HuH-7 (cell line): Measurements from ENCODE around the gene BNC2.

Experiments used
- DNase-seq: peaks from one replicate; pipeline ENCODE4 v3.0.0; 2011; ENCODE audit warnings: low spot score

The BNC2 gene

DNA sequence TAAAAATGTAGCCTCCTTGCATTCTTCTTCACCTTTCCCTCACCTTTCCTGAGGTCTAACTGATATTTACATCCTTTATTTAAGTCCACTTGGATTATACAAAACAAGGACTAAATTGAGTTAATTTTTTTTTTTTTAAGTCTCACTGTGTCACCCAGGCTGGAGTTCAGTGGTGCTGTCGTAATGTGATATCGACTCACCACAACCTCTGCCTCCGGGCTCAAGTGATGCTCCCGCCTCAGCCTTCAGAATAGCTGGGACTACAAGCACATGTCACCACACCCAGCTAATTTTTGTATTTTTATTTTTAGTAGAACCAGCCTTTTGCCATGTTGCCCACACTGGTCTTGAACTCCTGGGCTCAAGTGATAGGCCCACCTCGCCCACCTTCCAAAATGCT lies 195.3 kb downstream of the BNC2 start:
- no peak for DNase-seq

DNA sequence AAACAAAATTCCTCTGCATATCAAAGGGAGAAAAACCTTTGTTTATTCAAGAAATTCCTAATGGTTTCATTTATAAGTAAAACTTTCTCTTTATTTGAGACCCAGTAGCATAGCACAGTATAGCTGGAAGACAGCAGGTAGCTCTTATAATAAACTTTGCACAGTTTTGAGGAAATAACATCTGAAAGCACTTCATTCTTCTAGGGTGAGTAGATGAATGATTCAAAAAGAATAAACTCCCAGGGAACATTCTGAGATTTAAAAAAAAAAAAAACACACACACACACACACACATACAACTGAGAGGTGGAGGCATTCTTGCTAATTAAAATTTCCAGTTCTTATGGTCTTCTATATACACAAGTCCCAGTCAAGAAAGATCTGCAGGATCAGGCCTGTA lies 197.3 kb downstream of the BNC2 start:
- DNase-seq, result no peak

DNA sequence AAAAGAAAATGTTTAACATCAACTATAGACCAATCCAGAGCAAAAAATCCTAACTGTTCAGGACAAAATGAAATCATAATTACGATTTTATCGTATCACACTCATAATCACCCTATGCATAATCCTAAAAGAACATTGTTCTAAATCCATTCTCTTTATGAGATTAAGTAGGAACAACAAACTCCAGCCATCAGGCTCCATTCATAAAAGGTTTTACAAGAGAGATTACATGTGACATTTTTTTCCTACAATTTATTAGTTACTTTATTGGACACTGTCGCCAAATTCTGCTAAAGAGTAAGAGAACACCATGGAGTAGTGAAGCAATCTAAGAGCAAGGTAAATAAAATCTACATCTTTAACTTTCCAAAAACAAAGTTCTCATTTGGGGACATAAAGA lies 198.0 kb downstream of the BNC2 start:
- DNase-seq, result no peak

DNA sequence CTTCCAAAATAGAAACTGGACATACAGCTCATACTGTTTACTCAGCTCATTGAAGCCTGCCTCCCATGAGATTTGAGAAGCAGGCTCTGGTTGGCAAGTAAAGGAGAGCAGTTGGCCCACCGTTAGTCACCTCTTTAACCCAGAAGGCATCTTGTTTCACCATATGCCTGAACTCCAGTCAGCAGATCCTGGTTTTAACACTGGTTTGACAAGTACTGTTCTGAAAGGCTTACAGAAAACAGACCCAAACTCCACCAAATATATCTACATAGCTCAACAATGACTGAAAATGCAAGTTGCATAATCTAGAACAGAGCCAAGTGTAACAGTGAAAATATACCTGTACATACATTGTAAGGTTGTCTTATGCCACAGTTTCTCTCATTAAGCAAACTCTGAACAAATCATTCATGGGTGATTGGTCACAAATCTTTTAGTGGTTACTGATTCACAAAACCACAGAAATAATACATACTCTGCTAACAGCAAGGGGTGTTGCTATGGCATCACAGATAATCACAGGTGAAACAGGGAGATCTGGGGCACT lies 198.8 kb downstream of the BNC2 start:
- DNase-seq, result no peak

DNA sequence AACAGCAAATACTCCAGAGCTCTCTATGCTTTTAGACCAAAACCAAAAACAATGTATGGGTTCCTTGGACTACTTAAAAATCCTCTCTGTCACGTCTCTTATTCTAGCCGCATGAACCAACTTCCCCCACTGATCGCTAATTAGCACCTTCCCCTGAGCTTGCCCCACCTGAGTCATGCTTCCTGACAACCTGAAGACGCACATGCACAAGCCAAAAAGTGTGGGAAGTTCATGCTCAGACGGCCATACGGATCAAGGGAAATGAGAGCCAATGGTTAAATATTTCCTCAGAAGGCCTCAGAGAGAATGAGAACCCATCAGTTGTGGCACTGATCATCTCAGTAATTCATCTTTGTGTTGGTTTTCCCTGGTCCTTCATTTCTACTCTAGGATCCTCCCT lies 199.7 kb downstream of the BNC2 start:
- DNase-seq, result no peak

DNA sequence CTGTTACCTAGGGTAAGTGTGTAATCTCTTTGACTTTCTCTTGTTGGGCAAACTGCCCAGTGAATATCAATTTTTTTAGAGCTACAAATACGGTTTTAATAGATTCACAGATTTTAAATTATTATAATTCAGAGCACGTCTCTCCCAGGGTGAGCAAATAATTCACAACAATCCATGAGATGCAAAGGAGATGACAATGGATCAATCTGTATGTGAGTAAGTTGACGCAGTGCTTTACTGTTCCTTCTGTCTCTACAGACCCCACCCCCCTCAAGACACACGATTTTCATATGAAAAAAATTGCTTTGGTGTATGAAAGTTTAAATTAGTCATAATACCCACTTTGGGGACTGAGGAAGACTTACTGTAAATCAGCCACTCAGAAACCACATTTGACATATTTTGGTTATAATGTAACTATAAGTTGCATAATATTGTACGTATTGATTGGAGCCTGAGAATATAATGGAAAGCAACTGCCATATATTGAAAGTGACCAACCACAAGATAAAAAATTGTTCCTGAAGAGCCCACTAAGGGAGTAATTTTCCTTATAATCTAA lies 201.7 kb downstream of the BNC2 start:
- no peak for DNase-seq

DNA sequence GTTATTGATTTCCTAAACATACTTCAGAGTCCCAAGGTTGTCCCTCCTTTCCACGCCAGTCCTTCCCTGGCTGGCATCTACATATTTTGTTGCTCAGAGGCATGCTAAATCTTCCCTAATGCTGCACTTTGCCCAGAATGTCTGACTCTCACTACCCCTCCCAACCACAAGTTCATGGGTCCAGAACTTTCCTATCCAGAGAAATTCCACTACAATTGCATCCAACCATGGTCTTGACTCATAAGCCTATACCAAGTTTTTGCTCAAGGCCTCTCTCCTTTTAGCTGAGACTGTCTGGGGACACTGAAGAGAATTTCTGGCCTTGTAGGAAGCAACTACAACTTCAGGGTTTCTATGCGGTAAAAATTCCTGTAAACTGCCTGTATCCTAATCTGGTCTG lies 206.3 kb downstream of the BNC2 start:
- no peak for DNase-seq

DNA sequence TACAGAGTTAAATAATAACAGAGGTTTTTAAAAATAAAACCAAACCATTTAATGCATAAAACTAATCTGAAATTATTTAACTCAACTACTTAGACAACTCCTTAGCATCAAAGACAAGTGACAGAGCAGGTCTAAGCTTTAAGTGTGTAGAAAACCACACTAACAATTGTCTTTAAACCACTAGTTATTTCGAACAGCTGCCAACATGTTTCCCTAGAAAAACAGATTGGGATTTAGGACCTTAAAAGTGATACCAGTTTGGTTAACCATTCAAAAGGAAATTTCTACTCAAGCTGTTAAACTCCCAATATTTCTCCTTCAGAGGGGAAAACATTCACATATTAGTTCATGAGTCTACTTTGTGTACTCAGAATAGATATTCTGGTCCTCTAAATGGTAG lies 208.7 kb downstream of the BNC2 start:
- no peak for DNase-seq

DNA sequence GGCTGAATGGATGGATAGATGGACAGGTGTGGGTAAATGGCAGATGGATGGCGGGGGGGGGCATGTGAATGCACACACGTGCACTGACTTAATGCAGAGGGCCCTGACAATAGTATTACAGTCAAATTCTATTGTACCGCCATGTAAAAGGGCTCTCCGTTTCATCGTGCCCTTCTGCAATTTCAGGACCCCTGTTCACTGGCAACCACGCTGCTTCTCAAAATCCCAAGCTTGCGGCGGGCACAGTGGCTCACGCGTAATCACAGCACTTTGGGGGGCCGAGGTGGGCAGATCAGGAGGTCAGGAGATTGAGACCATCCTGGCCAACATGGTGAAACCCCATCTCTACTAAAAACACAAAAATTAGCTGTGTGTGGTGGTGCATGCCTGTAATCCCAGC lies 211.4 kb downstream of the BNC2 start:
- no peak for DNase-seq

DNA sequence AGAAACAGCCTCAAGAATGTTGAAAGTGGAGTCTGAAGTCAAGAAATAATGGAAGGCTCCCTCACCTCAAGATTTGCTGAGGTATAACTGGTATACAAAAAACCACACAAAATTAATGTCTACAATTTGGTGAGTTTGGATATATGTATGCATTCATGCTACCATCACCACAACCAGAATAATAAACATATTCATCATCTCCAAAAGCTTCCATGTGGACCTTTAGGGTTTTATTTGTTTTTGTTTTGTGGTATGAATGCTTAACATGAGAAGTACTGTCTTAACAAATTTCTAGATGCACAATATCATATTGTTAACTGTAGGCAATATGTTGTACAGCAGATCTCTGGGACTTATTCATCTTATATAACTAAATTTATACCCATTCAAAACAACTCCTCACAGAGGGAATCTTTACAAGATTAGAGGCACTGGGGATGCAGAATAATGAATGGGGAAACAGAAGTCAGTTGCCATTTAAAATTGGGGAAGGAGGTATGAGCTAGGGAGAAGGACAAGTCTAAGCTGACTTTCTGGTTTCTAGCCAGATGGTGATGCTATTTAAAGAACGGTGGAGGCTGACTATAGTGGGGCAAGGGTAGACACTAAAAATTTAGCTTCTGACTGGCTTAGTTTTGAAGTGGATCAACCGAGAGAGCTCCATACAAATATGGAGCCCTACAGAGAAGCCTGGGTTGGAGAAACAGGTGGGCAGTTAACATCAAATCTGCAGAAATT lies 213.9 kb downstream of the BNC2 start:
- no peak for DNase-seq

DNA sequence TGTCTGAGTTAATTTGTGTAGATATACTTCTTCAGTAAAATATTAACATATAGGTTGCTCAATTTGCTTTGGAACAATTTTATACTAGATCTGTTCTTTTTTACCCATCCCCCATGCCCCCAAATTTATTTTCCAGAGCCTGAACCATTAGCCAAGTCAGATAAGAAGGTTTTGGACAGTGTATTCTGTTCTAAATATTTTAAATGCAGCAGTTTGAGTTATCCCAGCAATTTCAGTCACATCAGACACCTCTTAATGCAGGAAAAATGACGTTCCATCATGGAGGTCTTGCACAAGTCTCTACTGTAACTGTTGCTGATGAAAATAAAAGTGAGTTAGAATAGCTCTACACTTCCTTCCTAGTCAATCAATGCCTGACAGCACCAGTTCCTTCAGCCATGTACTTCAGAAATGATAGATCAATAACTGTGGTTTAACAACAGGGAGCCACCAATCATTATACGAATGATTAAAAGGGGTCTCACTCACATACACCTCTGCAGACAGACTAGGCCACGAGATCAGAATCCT lies 215.8 kb downstream of the BNC2 start:
- DNase-seq, result no peak

DNA sequence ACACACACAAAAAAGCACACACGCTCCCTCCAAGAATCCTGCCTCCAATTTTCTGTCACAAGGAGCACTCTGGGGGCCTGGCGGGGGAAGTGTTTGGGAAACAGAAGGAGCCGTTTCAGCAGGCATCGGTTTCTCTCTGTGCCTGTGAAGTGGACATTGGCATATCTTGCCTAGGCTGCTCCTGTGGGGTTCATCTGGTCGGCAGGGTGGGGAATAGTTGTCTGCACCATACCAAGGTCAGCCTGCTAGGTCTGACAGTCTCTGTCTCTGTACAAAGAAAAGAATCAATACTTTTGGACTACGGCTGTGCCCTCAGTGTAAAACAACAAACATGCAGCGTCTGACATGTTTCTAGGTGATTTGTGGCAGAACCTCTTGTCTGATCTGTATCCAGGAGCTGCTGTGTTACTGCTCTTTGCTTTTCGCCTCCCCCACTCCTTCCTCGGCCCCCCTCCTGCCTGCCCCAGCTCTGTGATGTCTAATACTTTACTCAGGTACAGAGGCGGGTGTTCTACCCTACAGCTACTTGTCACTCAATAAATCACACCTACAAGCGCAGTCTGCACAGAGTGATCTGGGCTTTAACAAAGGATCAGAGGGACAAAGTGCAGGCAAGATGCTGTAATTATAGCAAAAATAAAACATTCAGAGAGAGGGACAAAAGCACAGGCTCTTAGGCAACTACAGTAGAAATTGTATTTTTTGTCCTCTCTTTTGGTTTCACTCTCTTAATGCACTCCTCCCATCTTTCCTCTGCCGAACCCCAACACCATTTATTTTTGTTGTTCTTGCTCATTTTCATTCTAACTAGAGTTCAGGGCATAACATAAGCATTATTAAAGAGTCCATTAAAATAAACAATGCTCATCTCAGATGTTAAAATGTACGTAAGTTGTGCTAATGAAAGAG lies 216.7 kb downstream of the BNC2 start:
- DNase-seq, result no peak

DNA sequence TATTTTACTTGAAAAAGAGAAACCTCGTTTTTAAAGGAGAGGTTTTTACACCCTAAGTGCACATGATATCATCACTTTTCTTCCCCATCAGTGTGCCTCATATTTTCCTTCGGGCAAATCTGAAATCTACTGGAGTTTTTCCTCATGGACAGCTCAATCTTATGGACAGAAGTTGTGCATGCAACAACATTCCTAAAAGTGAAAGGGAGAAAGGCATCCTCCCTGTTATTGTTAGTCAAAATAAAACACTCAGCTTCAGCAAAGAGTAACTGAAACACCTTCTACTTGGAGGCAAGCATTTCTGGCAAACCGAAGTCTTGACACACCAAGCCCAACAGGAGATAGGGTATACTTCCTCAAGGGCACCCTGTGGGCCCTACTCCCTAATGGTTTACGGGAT lies 217.9 kb downstream of the BNC2 start:
- no peak for DNase-seq

DNA sequence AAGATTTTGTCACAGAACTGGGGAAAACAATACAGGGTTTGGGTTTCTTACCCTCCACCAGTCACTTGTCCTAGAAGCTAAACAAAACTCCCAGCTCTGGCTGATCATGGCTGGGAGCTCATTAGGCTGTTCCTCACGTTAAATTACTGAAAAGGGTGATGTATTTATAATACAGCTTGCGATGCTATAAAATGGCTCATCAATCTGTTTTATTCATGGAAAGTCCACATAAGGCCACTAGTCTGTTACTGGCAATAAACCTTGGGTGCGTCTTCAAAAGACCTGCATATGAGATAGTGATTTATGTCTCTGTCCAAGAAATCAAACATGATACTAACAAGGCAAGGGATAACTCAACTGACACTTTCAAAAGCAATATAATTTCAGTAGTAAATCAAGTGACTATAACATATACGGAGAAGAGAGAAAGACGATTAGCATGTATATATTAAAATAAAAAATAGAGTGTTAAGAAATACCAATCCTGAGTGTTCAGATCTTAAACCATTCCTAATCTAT lies 219.0 kb downstream of the BNC2 start:
- DNase-seq, result no peak

DNA sequence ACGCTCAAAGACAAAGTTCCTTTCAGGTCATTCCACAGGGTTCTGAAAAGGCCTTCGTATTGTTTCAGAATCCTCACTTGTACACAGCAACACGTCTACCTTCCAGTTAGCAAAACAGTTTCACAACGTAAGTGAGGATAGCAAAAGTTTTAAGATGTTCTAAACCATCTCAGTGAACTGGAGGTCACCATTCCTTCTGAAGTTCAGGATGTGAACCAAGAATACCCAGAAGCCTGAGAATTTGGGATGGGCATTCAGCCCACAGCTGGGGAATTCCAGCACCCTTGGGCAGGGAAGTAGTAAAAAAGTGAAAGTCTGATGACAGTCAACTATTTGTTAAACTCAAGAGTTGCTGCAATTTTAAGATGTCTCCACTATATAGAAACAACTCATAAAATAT lies 224.5 kb downstream of the BNC2 start:
- no peak for DNase-seq

DNA sequence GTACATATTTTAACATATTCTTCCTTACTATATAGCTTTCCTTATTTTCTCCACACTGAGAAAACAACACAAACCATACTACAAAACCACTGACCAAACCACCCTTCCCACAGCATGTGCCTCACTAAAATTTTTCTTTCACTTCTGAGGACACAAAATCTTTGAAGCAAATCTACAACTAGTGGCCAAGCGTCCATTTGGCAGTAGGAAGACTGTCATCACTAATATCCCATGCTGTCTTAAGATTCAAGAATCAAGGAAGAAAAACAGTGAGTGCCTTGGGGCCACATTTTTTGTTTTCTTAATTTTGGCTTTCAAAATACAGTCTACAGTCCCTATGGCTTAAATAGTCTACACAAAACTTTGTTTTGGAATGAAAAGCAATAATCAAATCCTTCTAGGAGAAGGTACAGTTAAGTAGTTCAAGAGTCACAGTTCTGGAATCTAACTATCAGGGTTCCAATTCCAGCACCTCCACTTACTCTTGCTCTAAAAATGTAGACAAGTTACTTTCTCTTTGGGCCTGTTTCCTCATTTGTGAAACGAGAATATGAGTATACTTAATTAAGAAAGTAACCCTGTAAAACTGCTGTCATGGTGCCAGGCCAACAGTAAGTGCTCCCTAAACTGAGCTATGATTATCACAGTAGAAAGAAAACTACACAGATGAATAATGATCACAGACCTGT lies 227.9 kb downstream of the BNC2 start:
- no peak for DNase-seq

DNA sequence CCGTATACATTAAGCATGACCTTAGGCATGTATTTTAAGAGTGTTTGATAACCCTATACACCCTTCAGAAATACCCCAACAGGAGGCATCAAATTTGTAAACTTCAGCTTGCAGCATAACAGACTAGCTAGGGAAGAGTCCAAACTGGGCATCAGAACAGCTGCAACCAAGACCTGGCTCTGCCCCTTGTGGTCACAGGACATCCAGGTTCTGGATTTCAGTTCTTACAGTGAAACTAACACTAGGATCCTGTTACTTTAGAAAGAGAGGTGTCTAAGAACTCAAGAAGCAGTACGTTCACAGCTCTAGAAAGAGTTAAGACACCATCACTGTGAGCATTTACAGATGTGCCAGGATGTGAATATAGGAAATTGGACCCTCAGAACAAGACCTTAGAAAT lies 229.8 kb downstream of the BNC2 start:
- DNase-seq, result no peak

DNA sequence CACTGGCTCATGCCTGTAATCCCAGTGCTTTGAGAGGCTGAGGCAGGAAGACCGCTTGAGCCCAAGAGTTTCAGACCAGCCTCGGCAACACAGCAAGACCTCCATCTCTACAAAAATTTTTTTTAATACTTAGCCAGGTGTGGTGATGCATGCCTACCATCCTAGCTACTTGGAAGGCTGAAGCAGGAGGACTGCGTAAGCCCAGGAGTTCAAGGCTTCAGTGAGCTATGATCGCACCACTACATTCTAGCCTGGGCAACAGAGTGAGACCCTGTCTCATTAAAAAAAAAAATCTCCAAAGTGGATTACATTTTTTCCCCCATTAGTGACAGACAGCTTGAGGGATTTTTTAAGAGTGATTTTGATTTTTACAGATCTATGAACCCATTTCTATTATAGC lies 230.8 kb downstream of the BNC2 start:
- no peak for DNase-seq

DNA sequence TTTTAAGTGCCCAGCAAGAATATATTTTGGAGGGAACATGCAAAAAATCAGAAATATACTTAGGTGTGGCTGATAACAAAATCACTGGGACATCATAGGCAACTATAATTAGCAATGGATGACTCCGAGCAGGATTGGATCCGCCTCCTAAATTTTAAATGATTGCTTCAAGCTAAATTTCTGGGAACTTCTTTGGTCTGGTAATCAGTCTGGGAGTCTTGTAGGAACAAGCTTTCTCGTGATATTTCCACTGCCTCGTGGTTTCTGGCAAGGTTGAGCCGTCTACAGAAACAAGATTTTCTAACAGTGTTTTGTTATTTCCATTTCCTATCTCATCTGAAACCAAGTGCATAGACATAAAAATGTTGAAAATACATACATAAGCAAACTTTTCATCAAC lies 232.6 kb downstream of the BNC2 start:
- no peak for DNase-seq

DNA sequence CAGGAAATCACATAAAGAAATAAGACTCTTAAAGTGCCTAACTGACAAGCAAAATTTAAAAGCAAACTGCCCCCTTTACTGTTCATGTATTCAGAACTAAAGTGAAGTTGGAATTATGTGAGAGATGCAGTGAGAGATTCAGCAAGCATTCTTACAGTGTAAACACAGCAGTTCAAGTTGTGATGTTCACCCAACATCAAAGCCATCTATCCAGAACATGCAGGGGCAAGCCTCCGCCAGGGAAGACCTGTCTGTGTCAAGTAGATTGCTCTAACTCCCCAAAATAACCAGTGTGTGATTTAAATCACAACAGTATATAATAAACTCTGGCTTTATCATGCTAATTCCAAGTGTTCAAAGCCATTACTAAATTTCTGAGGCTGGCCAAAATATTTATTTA lies 233.3 kb downstream of the BNC2 start:
- DNase-seq, result no peak

DNA sequence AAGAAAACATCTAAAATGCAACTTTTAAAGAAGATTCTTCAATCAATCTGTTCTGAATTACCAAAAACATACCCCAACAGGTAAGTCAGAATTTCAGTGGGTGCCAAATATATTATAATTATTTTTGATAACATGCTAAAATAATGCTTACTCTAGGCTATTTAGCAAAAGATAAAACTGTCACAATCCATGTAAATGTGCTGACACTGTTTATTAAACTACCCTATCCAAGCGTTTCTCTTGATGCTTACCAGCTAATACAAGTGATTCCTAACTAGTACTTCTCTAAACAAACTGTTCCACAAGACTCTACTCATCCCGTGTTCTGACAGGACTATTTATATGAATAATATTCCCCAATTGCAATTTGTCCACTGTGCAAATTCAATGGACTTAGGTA lies 236.7 kb downstream of the BNC2 start:
- DNase-seq, result no peak

DNA sequence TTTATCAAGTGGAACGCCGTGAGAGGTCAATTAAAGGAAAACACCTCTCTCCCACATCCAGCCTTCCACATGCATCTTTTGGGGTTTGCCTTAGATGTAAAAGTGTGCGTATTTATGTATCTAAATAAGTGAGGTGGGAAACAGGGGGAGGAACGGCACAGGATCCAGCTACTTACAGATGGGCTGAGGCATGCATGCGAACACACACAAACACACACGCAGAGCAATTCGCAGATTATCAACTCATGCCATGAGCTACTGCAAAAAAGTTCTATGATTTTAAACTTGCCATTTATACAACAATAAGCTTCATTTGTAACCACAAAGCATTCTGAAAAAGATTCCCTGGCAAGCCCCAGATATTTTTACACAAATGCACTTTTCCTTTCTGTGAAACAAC lies 242.1 kb downstream of the BNC2 start:
- DNase-seq, result no peak
